ENCODE data around the gene CLASRP.

DNA sequence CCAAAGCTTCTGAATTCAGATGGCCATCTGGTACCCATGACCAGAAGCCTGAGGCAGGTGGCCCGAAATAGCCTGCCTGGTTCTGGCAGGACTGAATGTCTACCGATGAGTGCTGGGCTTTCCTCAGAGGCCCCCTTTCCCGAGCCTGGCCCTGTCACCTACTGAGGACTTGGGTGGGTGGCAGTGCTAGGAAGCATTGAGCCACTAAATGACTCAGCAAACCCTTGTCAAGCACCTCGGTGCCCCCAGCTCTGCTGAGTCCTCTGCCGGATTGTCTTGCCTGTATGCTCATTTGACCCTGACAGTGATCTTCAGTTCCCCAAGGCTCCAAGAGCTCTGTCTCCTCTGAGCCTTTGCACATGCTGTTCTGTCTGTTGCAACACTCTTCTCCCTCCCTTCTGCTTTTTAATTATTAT lies 72.0 kb downstream of the CLASRP start:
- TF ChIP-seq, protein P1, sequence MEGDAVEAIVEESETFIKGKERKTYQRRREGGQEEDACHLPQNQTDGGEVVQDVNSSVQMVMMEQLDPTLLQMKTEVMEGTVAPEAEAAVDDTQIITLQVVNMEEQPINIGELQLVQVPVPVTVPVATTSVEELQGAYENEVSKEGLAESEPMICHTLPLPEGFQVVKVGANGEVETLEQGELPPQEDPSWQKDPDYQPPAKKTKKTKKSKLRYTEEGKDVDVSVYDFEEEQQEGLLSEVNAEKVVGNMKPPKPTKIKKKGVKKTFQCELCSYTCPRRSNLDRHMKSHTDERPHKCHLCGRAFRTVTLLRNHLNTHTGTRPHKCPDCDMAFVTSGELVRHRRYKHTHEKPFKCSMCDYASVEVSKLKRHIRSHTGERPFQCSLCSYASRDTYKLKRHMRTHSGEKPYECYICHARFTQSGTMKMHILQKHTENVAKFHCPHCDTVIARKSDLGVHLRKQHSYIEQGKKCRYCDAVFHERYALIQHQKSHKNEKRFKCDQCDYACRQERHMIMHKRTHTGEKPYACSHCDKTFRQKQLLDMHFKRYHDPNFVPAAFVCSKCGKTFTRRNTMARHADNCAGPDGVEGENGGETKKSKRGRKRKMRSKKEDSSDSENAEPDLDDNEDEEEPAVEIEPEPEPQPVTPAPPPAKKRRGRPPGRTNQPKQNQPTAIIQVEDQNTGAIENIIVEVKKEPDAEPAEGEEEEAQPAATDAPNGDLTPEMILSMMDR (IDR thresholded peaks at IDR 0.05; ENCODE audit: insufficient read depth, low read length) = no peak
- TF ChIP-seq, protein P2, sequence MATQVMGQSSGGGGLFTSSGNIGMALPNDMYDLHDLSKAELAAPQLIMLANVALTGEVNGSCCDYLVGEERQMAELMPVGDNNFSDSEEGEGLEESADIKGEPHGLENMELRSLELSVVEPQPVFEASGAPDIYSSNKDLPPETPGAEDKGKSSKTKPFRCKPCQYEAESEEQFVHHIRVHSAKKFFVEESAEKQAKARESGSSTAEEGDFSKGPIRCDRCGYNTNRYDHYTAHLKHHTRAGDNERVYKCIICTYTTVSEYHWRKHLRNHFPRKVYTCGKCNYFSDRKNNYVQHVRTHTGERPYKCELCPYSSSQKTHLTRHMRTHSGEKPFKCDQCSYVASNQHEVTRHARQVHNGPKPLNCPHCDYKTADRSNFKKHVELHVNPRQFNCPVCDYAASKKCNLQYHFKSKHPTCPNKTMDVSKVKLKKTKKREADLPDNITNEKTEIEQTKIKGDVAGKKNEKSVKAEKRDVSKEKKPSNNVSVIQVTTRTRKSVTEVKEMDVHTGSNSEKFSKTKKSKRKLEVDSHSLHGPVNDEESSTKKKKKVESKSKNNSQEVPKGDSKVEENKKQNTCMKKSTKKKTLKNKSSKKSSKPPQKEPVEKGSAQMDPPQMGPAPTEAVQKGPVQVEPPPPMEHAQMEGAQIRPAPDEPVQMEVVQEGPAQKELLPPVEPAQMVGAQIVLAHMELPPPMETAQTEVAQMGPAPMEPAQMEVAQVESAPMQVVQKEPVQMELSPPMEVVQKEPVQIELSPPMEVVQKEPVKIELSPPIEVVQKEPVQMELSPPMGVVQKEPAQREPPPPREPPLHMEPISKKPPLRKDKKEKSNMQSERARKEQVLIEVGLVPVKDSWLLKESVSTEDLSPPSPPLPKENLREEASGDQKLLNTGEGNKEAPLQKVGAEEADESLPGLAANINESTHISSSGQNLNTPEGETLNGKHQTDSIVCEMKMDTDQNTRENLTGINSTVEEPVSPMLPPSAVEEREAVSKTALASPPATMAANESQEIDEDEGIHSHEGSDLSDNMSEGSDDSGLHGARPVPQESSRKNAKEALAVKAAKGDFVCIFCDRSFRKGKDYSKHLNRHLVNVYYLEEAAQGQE (IDR thresholded peaks at IDR 0.05; ENCODE audit: insufficient replicate concordance, low read depth) = no peak
- TF ChIP-seq SPI1 (IDR thresholded peaks at IDR 0.05; ENCODE audit: borderline replicate concordance, low read depth) = no peak
- TF ChIP-seq POLR2AphosphoS5 (IDR thresholded peaks at IDR 0.05; ENCODE audit: low read depth) = no peak

Data from HL-60 (cell line).